Stimulated activated CD4-positive, alpha-beta T cell treated with anti-CD3 and anti-CD28 coated beads, Interleukin-2, amount 100 ng/mL, for 48 hours (primary cell): Measurements from ENCODE around the gene PDZRN4.
"Not testable (repeated sequence)": the region's sequence is repeated elsewhere in the genome, so short reads cannot be mapped to it uniquely, and the experiment has no call there.

ENCODE experiments used
- DNase-seq, 2 donors: peaks; one replicate each; pipeline ENCODE4 v3.0.0-alpha.2; 2020

Gene PDZRN4

GRCh38 chr12:41514907-41515306 lies 326.8 kb downstream of the PDZRN4 start:
- DNase-seq: no peak

GRCh38 chr12:41515953-41516352 lies 327.8 kb downstream of the PDZRN4 start:
- DNase-seq: no peak

GRCh38 chr12:41520869-41521268 lies 332.7 kb downstream of the PDZRN4 start:
- DNase-seq: no peak

GRCh38 chr12:41521872-41522379 lies 333.8 kb downstream of the PDZRN4 start:
- DNase-seq: no peak

- no peak for DNase-seq
These were observed 338.9 kb downstream of the PDZRN4 start for GRCh38 chr12:41527062-41527461.

- DNase-seq: no peak
These were observed 339.5 kb downstream of the PDZRN4 start for GRCh38 chr12:41527534-41528116.

- no peak for DNase-seq
These were observed 340.8 kb downstream of the PDZRN4 start for GRCh38 chr12:41528874-41529273.

- DNase-seq: no peak
These were observed 342.3 kb downstream of the PDZRN4 start for GRCh38 chr12:41530441-41530840.

- no peak for DNase-seq
These were observed 343.2 kb downstream of the PDZRN4 start for GRCh38 chr12:41531147-41531829.

- DNase-seq: no peak
These were observed 344.0 kb downstream of the PDZRN4 start for GRCh38 chr12:41532072-41532471.

- no peak for DNase-seq
These were observed 348.8 kb downstream of the PDZRN4 start for GRCh38 chr12:41536813-41537490.

- no peak for DNase-seq
These were observed 349.4 kb downstream of the PDZRN4 start for GRCh38 chr12:41537522-41537921.

- no peak for DNase-seq
These were observed 357.6 kb downstream of the PDZRN4 start for GRCh38 chr12:41545761-41546160.

GRCh38 chr12:41547071-41547470 lies 359.0 kb downstream of the PDZRN4 start:
- DNase-seq: not testable (repeated sequence)

- no peak for DNase-seq
These were observed 360.8 kb downstream of the PDZRN4 start for GRCh38 chr12:41548926-41549325.

GRCh38 chr12:41552588-41552987 lies 364.5 kb downstream of the PDZRN4 start:
- no peak for DNase-seq

- no peak for DNase-seq
These were observed 368.1 kb downstream of the PDZRN4 start for GRCh38 chr12:41556176-41556575.

GRCh38 chr12:41557344-41557743 lies 369.2 kb downstream of the PDZRN4 start:
- no peak for DNase-seq

GRCh38 chr12:41558671-41559070 lies 370.6 kb downstream of the PDZRN4 start:
- no peak for DNase-seq

- no peak for DNase-seq
These were observed 374.9 kb downstream of the PDZRN4 start for GRCh38 chr12:41563051-41563450.

- no peak for DNase-seq
These were observed 376.7 kb downstream of the PDZRN4 start for GRCh38 chr12:41564816-41565215.

GRCh38 chr12:41566703-41567102 lies 378.6 kb downstream of the PDZRN4 start:
- DNase-seq: no peak

- no peak for DNase-seq
These were observed 385.3 kb downstream of the PDZRN4 start for GRCh38 chr12:41573445-41573844.

- DNase-seq: no peak
These were observed 388.8 kb downstream of the PDZRN4 start for GRCh38 chr12:41576925-41577324.
